ENCODE results near the gene ODAD4. TPM values are rescaled to one million over a fixed set of nuclear protein-coding genes. Genes with fewer than 3 reads are reported as not detected.

Gene ODAD4
- total RNA-seq, 1 donor from 2014 or later = 0.75 TPM

DNA sequence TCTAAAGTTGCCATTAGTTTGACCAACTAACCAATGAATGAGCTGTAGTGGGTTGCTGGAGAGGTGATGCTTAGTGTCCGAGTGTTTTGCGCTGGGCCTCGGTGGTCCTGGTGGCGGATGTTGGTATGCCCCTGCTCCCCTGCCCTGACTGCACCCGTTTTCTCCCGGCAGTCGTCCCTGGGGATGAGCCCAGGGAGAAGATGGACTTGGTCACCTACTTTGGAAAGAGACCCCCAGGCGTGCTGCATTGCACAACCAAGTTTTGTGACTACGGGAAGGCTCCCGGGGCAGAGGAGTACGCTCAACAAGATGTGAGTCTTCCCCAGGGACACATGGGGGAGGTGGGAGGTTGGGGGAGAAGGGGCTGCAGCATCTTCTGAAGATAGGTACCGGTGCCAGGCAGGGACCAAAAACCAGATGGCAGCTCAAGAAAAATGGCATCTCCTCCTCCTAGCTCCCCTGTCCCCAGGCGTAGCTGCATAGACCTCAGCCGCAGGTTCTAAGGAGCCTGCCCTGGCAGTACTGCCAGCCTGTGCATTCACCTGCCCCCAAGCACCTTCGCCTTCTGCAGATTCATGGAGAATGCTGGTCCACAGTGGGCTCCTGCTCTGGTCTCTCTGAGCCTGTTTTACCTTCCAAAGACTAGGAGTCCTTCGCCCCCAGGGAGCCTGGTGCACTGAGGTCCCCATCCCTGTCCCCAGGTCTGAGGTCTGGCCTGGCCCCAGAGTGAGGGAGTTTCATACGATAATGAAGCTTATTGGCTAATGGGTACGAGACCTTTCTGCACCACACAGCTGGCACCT is 41.5 kb downstream of the ODAD4 start:
- DNase-seq (ENCODE audit: low spot score) = no peak

- peak; percentile 61 for DNase-seq (ENCODE audit: low spot score)
These were observed 42.4 kb downstream of the ODAD4 start for GRCh38 chr17:41972571-41973407.

DNA sequence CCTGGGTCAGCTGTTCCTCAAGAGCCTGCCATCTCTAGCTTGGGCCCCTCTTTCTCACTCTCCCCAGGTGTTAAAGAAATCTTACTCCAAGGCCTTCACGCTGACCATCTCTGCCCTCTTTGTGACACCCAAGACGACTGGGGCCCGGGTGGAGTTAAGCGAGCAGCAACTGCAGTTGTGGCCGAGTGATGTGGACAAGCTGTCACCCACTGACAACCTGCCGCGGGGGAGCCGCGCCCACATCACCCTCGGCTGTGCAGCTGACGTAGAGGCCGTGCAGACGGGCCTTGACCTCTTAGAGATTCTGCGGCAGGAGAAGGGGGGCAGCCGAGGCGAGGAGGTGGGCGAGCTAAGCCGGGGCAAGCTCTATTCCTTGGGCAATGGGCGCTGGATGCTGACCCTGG is 43.0 kb downstream of the ODAD4 start:
- DNase-seq (ENCODE audit: low spot score) = no peak

DNA sequence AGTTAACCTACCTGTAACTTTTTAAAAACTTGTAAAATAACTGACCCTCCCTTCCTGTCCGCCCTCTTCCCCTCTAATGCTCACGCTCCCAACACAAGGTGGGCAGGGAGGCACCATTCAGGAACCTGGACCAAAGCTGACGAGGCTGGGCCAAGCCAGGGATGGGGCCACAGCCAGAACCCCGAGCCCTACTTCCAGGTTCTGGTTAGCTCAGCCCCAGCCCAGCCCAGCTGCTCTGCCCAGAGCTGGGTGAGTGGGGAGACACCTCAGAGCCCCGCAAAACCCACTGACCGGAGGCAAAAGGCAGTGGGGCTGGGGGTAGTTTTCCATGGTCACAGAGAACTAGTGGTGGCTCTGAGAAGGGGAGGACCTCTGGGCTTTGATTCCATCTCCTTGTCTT is 43.6 kb downstream of the ODAD4 start:
- no peak for DNase-seq (ENCODE audit: low spot score)

- DNase-seq (ENCODE audit: low spot score) = no peak
These were observed 44.2 kb downstream of the ODAD4 start for GRCh38 chr17:41974658-41975057.

DNA sequence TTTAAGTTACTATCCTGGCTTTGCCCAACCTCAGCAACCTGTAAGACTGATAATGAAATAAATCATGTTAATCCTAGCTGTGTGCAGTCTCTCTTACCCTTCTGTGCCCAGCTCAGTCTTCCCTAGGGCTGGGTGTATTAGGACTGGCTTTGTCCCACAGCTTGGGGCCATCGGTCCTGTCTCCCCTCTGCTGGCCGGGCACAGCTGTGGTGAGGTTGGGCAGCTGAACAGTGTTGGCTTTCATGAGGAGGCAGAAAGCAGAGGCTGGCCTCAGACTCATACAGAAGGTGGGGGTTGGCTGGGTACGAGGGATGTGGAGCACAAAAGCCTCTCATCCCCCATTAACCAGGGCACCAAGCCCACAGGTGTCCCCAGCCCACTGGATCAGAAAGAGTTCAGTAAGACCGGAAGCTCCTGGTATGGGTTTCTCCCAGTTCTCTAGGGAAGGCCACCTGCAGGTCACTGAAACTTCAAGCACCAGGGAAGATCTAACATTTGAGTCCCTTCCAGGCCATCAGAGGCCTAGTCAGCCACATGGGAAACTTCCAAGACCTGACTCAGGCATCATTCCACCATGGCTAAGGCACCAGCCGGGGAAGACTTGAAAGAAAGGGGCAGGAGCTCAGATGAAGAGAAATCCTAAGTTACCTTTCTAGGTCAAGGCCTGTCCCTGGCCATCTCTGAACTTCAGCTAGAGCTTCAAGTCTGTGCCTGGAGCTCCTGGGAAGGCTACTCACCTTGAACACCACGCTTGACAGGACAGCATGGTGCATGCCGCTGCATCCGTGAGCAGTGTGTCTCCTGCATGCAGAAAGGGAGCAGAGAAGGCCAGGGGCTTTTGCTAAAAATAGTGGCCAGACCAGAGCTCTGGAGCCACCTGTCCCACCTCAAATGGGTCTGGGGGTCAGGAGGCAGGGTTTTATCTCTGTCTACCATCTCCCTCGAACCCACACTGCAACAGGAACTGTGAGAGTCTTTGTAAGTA is 45.0 kb downstream of the ODAD4 start:
- DNase-seq (ENCODE audit: low spot score) = no peak

- no peak for DNase-seq (ENCODE audit: low spot score)
These were observed 45.8 kb downstream of the ODAD4 start for GRCh38 chr17:41976142-41976768.

- DNase-seq (ENCODE audit: low spot score) = peak; percentile 61
These were observed 47.6 kb downstream of the ODAD4 start for GRCh38 chr17:41977991-41978390.

GRCh38 chr17:41982026-41982760 is 51.8 kb downstream of the ODAD4 start:
- no peak for DNase-seq (ENCODE audit: low spot score)

DNA sequence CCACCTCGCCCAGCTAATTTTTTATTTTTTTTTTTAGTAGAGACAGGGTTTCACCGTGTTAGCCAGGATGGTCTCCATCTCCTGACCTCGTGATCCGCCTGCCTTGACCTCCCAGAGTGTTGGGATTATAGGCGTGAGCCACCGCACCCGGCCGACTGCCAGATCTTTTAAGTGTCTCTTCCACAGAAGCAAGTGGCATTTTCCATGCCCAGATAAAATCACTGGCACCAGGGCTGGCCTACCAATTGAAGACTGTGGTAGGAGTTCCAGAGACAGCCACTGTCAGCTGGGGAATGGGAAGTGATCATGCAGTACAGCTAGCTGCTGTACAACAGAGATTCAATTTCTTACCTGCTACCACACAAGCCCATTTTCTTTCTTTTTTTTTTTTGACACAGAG is 54.0 kb downstream of the ODAD4 start:
- DNase-seq (ENCODE audit: low spot score) = no peak

DNA sequence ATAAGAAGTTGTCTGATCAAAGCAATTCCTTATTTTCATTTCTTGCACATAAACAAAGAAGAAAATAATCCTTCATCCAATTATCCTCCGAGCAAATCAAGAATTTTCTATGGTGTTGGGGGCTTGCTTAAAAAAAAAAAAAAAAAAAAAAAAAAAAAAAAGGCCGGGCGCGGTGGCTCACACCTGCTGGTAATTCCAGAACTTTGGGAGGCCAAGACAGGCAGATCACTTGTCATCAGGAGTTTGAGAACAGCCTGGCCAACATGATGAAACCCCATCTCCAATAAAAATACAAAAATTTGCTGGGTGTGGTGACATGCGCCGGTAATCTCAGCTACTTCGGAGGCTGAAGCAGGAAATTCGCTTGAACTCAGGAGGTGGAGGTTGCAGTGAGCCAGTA is 55.5 kb downstream of the ODAD4 start:
- no peak for DNase-seq (ENCODE audit: low spot score)

- no peak for DNase-seq (ENCODE audit: low spot score)
These were observed 56.2 kb downstream of the ODAD4 start for GRCh38 chr17:41986634-41987033.

- DNase-seq (ENCODE audit: low spot score) = no peak
These were observed 57.2 kb downstream of the ODAD4 start for GRCh38 chr17:41987642-41988041.

GRCh38 chr17:41988418-41988817 is 58.0 kb downstream of the ODAD4 start:
- no peak for DNase-seq (ENCODE audit: low spot score)

- DNase-seq (ENCODE audit: low spot score) = no peak
These were observed 59.4 kb downstream of the ODAD4 start for GRCh38 chr17:41989702-41990419.

DNA sequence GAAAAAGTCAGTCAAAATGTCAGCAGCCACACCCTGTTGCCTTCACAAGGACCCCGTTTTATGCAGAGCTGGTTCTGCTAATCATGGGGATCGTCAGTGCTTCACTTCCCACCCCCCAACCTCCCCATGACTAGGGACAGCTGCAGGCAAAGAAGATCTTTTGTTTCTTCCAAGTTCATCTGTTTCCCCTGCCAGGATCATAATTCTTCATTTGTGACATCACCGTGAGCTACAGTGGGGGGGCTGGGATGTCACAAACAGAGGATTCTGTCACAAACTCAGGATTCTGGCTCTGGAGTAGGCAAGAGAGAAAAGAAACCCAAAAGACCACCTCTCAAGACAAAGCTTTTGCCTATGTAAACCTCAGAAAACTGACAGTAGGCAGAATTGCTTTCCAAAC is 62.2 kb downstream of the ODAD4 start:
- DNase-seq (ENCODE audit: low spot score) = no peak

- no peak for DNase-seq (ENCODE audit: low spot score)
These were observed 66.4 kb downstream of the ODAD4 start for GRCh38 chr17:41996855-41997164.

DNA sequence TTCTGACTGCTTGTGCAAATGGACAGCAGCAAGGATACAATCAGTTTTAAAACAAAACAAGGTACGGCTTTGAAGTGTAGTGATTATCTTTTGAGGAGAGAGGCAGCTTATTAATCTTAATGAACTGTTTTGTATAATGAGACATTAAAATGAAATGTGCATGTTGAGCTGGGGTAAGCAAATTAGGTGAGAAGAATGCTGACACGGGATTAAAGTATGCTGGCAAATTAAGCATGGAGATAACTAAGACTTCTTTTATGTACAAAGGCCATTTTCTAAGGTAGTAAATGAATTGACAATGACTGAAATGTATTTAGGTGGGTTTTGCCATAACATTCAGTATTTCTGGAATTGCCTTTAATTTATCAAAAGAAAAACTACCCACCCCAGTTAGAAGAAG is 68.1 kb downstream of the ODAD4 start:
- no peak for DNase-seq (ENCODE audit: low spot score)

DNA sequence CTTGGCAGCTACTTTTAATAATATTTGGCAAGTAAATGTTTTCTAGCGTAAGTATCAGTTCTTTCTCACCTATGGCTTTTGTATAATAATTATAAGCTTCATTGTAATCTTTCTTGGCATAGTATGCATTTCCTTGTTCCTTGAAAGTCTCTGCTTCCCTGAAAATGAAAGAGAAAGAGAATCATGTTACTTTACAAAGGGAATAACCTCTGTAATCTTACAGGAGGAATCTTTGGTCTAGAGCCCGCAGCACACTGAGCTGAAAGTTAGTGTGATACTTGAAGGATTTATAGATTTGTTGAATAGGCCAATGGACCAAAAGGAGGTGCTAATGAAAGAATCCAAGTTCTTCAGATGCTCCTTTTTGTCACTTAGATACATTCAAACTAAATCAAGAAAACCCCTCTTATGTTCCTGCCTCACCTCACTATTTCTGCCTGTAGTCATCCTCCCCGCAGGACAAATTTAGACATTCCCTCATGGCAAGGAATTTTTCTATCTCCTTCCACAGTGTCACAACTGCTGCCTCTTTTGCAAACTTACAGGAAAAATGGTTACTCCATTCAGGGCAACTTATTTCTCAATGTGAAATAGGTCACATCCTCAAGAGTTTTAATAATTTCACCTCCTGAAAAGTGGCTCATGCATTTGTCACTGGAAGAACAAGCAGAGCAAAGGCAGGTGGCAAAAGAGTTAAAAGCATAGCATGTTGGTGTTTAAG is 70.2 kb downstream of the ODAD4 start:
- DNase-seq (ENCODE audit: low spot score) = no peak

- no peak for DNase-seq (ENCODE audit: low spot score)
These were observed 71.3 kb downstream of the ODAD4 start for GRCh38 chr17:42001729-42002128.

Measured in ureter (tissue), 1 donor.